Measurements from ENCODE around the gene XPNPEP2. TPM values are rescaled to one million over a fixed set of nuclear protein-coding genes. Genes with fewer than 3 reads are reported as not detected.

Gene XPNPEP2
- total RNA-seq, 2 donors from 2014 or later: 0.45 to 0.52 TPM

DNA sequence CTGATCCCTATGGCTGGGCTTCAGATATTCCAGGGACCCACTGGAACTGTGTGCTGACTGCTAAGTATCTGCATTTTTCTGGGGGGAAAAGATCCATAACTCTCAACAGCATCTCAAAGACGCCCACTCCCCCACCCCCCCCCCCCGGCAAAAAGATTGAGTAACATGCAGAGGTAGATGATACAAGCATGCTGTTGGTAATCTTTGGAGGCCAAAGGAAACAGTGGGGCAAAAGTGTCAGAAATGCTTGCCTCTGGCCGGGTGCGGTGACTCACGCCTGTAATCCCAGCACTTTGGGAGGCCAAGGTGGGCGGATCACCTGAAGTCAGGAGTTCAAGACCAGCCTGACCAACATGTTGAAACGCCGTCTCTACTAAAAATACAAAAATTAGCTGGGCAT, 12.2 kb downstream of the XPNPEP2 start:
- H3K9me3 Mint-ChIP-seq: no peaks in the 10 kb centered on the region
- no peaks in the 10 kb centered on the region for H3K27me3 Mint-ChIP-seq
- H3K4me1 Mint-ChIP-seq: no peaks in the 10 kb centered on the region
- no peak for ATAC-seq (replicated peaks)
- no peak overlapping the region for H3K4me3 Mint-ChIP-seq
- H3K27ac Mint-ChIP-seq: no peak overlapping the region
- H3K36me3 Mint-ChIP-seq (ENCODE audit: low read depth): no peaks in the 10 kb centered on the region

DNA sequence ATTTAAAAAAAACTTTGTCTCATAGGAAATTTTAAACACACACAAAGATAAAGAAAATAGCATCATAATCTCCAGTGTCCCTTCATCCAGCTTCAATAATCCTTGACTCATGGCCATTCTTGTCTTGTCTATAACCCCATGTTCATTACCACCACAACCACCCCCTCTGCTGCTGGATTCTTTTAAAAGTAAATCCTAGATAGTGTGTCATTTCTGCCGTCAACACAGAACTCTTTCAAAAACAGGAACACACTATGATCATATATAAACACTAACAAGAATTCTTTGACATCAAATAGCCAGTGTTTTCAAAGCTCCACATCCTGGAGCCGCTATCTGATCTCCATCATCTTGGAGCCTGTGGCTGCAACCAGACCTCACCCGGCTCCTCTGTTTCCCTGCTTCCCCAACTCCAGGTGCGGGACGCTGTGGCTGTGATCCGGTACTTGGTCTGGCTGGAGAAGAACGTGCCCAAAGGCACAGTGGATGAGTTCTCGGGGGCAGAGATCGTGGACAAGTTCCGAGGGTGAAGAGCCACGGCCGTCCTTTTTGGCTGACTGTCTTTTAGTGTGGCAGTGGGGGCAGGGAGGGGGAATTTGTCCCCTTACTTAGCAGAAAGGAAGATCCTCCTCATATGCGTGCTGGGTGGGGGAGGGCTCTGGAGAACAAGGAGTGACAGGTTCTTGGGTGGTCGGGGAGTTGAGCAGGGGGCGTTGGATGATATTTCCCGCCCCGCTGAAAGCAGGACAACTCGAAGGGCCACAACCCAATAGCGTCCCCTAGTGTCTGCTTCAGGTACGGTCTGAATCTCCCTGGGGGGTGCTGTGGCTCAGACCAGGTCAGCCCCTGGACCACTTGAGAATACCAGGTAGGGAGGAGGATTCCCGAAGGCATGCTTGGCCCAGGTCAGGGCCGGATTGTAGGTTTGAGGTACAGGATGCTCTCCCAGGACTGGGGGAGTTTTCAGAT, 15.6 kb downstream of the XPNPEP2 start:
- Mint-ChIP-seq H3K27ac (peak overlapping the region; percentile 54), H3K4me3 (peak overlapping the region; percentile 30), H3K4me1 (no peaks in the 10 kb centered on the region), H3K27me3 (no peaks in the 10 kb centered on the region), H3K36me3 (ENCODE audit: low read depth) (no peaks in the 10 kb centered on the region), H3K9me3 (no peaks in the 10 kb centered on the region)
- ATAC-seq (replicated peaks): no peak

DNA sequence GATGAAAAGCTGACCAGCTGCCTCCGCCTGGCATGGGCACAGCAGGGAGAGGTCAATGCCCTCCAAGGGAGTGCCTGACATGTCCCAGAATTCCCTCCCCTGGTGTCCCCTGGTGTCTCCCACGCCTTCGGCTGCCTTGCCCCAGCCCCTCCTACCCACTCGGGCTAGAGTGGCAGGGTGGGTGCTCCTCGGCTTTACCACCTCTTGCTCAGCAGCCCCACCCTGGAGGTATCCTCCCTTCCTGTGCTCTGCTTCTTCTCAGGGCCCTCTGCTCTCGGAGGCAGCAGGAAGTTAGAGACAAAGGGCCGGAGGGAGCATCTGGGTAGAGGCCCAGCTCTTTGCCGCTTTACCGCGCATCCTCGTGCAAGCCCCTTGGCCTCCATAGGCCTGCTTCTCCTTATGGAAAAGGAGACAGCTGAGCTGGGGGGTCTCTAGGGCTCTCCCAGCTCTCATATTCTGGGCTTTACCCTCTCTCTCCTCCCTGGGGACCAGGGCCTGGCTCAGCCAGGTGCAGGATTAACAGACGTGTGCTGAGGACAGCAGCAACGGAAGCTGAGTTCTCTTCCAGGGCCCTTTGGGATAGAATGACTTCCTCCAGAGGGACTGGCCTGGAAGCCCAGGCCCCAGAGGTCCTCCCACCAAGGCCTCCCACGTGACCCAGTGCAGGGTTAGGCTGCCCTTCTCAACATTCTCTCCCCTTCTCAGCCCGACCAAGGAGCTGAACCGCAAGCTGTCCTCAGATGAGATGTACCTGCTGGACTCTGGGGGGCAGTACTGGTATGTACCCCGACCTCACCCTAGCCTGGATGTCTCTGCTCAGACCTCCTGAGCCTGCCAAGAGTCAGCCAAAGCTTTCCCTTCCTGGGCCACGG, 17.2 kb downstream of the XPNPEP2 start:
- ATAC-seq (replicated peaks): no peak
- H3K27me3 Mint-ChIP-seq: no peaks in the 10 kb centered on the region
- H3K9me3 Mint-ChIP-seq: no peaks in the 10 kb centered on the region
- peak overlapping the region; percentile 66 for H3K4me3 Mint-ChIP-seq
- H3K27ac Mint-ChIP-seq: peak overlapping the region; percentile 77
- H3K36me3 Mint-ChIP-seq (ENCODE audit: low read depth): no peaks in the 10 kb centered on the region
- peaks cover 9% of the 10 kb centered on the region for H3K4me1 Mint-ChIP-seq

DNA sequence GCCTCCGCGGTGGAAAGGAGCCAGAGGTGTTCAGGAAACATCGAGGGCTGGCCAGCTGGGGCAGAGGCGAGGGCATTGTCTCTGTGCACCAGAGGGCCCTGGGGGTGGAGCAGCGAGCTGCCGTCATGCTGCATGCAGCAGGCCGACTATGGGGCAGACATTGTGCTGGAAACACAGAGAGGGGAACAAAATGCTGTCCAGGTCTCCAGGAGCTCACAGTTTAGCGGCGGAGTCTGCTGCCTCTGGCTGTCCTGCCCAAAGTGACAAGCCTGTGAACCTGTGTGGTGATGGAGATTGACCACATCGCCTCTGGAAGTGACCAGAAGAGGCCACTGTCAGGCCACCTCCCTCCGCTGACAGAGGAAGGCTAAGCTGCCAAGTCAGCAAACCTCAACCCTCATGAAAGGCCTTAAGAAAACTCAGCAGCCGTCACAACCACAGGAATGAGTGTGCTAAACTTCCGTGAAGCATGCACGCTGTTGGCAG, 20.8 kb downstream of the XPNPEP2 start:
- no peaks in the 10 kb centered on the region for H3K36me3 Mint-ChIP-seq (ENCODE audit: low read depth)
- peak overlapping the region; percentile 65 for H3K4me3 Mint-ChIP-seq
- peaks cover 9% of the 10 kb centered on the region for H3K4me1 Mint-ChIP-seq
- no peaks in the 10 kb centered on the region for H3K27me3 Mint-ChIP-seq
- no peaks in the 10 kb centered on the region for H3K9me3 Mint-ChIP-seq
- peak; percentile 89 for ATAC-seq (replicated peaks)
- peak overlapping the region; percentile 87 for H3K27ac Mint-ChIP-seq

DNA sequence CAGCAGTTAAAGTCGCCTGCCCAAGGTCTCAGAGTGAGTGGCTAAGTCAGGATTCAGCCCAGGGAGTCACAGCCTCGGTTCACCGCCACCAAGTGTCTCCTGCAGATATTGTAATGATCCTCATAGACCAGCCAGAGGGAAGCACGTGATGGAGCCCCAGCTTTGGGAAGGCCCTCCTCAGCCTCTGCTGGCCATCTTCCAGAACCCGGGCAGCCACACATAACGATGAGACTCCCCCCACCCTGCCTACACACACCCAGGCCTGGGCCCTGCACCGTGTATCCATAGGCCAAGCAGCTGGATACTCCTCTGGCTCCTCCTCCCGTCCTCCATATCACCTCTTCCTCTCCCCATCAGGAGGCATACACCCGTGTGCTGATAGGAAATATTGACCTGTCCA, 21.4 kb downstream of the XPNPEP2 start:
- ATAC-seq (replicated peaks): peak; percentile 20
- Mint-ChIP-seq H3K27me3 (no peaks in the 10 kb centered on the region), H3K4me1 (peaks cover 9% of the 10 kb centered on the region), H3K27ac (peak overlapping the region; percentile 87), H3K9me3 (no peaks in the 10 kb centered on the region), H3K4me3 (peak overlapping the region; percentile 65), H3K36me3 (ENCODE audit: low read depth) (no peaks in the 10 kb centered on the region)

DNA sequence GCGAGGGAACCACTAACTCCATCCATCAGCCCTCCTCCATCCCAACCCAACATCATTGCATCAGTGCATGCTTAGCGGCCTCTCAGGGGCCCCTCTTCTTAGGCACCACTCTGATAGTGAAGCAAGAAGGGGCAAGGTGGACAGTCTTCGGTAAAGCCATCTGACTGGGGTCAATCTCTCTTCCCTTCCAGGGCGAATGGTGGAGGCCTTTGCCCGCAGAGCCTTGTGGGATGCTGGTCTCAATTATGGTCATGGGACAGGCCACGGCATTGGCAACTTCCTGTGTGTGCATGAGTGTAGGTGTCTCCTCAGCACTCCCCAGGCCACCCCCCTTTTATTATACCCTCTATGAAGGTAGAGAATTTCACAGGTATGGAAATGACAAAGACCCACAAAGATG, 22.2 kb downstream of the XPNPEP2 start:
- ATAC-seq (replicated peaks): no peak
- Mint-ChIP-seq H3K4me1 (peaks cover 9% of the 10 kb centered on the region), H3K36me3 (ENCODE audit: low read depth) (no peaks in the 10 kb centered on the region), H3K9me3 (no peaks in the 10 kb centered on the region), H3K27me3 (no peaks in the 10 kb centered on the region), H3K4me3 (peak overlapping the region; percentile 65), H3K27ac (peak overlapping the region; percentile 87)

DNA sequence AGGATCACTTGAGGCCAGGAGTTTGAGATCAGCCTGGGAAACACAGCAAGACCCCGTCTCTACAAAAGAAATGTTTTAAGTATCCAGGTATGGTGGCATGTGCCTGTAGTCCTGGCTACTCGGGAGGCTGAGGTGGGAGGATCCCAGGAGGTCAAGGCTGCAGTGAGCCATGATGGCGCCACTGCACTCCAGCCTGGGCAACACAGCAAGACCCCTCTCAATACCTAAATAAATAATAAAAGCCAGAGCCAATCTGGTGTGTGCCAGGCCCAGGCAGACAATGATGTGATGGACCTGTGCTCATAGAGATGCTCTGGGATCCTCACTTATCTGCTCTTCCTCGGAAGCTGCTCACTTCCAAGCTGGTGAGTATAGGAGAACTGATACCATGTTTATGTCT, 22.8 kb downstream of the XPNPEP2 start:
- no peak for ATAC-seq (replicated peaks)
- Mint-ChIP-seq H3K36me3 (ENCODE audit: low read depth) (no peaks in the 10 kb centered on the region), H3K4me1 (peaks cover 9% of the 10 kb centered on the region), H3K4me3 (no peak overlapping the region), H3K9me3 (no peaks in the 10 kb centered on the region), H3K27me3 (no peaks in the 10 kb centered on the region), H3K27ac (no peak overlapping the region)

DNA sequence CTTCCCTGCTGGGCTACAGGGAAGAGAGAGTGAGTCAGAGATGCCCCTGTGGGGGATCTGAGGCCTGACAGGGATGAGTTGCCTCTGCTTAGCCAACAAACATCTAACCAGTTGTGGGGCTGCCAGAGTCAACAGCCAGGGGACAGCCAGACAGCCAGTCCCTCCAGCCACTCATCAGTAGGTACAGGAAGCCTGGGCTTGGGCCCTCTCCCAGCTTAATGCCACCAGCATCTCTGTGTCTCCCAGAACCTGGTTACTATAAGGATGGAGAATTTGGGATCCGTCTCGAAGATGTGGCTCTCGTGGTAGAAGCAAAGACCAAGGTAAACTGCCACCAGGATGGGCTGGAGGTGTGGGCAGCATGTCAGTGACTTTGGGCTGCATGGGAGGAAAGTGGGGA, 23.7 kb downstream of the XPNPEP2 start:
- Mint-ChIP-seq H3K4me3 (no peak overlapping the region), H3K27ac (no peak overlapping the region), H3K4me1 (peaks cover 9% of the 10 kb centered on the region), H3K9me3 (no peaks in the 10 kb centered on the region), H3K36me3 (ENCODE audit: low read depth) (no peaks in the 10 kb centered on the region), H3K27me3 (no peaks in the 10 kb centered on the region)
- ATAC-seq (replicated peaks): no peak

DNA sequence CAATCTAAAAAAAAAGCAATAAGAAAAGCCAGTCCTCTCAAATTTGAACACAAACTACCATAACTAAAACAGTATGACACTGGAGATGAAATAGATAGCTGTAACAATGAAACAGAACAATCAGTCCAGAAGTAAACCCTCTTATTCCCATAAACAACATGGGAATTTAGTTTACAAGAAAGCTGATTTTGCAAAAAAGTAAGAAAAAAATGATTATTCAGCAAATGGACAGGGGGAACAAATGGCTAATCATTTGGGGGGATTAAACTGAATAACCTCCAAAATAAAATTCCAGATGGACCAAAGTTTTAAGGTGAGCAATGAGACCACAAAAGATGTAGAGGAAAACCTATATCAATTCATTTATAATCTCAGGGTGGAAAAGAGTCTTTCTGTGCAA, 24.9 kb downstream of the XPNPEP2 start:
- Mint-ChIP-seq H3K4me3 (no peak overlapping the region), H3K4me1 (peaks cover 9% of the 10 kb centered on the region), H3K36me3 (ENCODE audit: low read depth) (no peaks in the 10 kb centered on the region), H3K27me3 (no peaks in the 10 kb centered on the region), H3K27ac (no peak overlapping the region), H3K9me3 (no peaks in the 10 kb centered on the region)
- ATAC-seq (replicated peaks): no peak

DNA sequence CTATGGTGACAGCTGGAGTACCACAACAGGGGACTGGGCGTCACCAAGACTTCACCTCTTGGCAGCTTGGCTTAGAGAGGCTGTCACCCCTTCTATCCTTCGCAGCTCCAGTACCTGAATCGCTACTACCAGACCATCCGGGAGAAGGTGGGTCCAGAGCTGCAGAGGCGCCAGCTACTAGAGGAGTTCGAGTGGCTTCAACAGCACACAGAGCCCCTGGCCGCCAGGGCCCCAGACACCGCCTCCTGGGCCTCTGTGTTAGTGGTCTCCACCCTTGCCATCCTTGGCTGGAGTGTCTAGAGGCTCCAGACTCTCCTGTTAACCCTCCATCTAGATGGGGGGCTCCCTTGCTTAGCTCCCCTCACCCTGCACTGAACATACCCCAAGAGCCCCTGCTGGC, 29.4 kb downstream of the XPNPEP2 start:
- H3K9me3 Mint-ChIP-seq: no peaks in the 10 kb centered on the region
- ATAC-seq (replicated peaks): no peak
- peaks cover 4% of the 10 kb centered on the region for H3K4me1 Mint-ChIP-seq
- peak overlapping the region; percentile 70 for H3K4me3 Mint-ChIP-seq
- no peaks in the 10 kb centered on the region for H3K36me3 Mint-ChIP-seq (ENCODE audit: low read depth)
- H3K27ac Mint-ChIP-seq: peak overlapping the region; percentile 80
- no peaks in the 10 kb centered on the region for H3K27me3 Mint-ChIP-seq

DNA sequence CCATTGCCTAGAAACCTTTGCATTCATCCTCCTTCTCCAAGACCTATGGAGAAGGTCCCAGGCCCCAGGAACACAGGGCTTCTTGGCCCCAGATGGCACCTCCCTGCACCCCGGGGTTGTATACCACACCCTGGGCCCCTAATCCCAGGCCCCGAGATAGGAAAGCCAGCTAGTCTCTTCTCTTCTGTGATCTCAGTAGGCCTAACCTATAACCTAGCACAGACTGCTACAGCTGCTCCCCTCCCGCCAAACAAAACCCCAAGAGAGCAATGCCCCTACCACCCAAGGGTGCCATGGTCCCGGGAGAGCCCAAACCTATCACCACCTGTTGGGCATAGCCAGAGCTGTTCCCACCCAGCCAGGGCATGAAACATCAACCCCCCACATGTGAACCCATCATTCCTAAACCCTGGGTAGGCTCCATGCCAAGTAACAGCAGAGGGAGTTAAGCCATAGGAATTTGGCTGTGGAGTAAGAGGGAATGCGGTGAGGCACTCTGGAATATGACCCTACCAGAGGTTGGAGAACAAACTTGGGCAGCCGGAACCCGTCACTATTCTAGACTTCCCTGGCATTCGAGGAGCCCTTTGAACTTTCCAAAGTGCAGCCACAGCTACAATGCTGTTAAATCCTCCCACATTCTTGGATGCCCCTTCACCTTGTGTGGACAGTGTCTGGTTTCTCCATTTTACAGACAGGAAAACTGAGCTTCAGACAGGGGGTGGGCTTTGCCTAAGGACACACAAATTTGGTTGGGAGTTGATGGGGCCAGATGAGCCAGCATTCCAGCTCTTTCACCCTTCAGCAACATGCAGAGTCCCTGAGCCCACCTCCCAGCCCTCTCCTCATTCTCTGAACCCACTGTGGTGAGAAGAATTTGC, 30.0 kb downstream of the XPNPEP2 start:
- Mint-ChIP-seq H3K4me1 (peaks cover 5% of the 10 kb centered on the region), H3K27me3 (no peaks in the 10 kb centered on the region), H3K36me3 (ENCODE audit: low read depth) (no peaks in the 10 kb centered on the region), H3K27ac (peak overlapping the region; percentile 80), H3K4me3 (peak overlapping the region; percentile 70), H3K9me3 (no peaks in the 10 kb centered on the region)
- no peak for ATAC-seq (replicated peaks)

DNA sequence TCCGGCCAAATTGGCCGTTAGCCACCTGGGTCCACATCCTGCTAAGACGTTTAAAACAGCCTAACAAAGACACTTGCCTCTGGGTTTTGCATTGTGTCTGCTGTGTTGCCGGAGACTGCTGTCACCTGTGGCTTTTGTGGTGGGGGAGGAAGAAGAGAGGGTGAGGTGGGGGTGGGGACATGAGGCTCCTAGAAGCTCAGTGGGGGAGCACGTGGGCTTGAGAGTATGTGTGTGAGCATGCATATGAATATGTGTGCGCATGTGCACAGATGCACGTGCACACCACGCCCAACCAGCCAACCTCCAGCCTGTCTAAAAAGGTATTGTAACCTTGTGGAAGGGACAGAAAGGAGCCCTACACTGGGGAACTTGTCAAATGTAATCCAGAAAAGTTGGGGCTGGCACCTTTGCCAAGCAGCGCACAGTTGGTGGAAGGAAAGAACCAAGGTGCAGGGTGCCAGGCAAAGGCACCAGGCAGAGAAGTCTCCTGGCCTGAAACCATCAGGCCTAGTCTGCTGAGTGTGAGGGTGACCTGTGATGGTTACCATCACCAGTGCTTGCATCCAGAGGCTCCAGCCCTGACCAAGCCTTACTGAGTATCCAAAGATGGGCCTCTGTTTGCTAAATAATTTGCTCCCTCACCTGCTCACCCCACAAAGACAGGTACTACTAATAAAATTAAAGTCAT, 30.8 kb downstream of the XPNPEP2 start:
- H3K4me3 Mint-ChIP-seq: peak overlapping the region; percentile 70
- ATAC-seq (replicated peaks): peak; percentile 70
- H3K4me1 Mint-ChIP-seq: peaks cover 8% of the 10 kb centered on the region
- no peaks in the 10 kb centered on the region for H3K27me3 Mint-ChIP-seq
- peak overlapping the region; percentile 80 for H3K27ac Mint-ChIP-seq
- no peaks in the 10 kb centered on the region for H3K36me3 Mint-ChIP-seq (ENCODE audit: low read depth)
- H3K9me3 Mint-ChIP-seq: no peaks in the 10 kb centered on the region

DNA sequence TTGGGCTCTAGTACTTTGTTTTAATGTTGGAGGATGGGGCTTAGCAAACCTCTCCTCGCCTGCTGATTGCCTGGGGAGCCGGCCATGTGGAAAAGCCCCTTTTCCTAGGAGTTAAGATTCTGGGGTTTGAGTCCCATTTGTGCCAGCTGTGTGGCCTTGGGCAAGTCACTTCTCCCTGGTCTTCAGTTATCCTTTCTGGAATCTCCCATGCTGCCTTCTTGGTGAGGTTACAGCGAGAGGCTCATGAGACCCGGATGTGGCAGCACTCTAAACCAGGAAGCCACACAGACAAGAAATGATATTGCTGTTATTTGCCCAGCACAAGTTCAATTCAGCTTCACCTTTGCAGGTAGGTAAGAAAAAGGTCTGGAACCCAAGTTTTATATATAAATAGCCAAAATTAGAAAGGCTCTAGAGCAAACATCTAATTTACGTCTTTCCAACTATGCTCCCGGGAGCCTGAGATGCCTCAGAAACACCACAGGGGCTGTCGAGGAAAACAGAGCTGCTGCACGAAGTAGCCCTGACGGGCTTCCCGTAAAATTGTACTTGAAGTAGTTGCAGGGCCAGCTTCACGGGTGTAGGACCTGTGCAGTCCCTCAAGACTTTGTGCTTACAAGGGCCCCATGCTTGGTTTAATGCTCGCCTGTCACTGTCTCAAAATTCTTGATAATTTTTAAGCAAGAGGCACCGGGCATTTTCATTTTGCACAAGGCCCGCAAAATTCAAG, 32.7 kb downstream of the XPNPEP2 start:
- Mint-ChIP-seq H3K4me3 (peak overlapping the region; percentile 83), H3K9me3 (no peaks in the 10 kb centered on the region), H3K27ac (peak overlapping the region; percentile 82), H3K4me1 (peaks cover 13% of the 10 kb centered on the region), H3K27me3 (no peaks in the 10 kb centered on the region), H3K36me3 (ENCODE audit: low read depth) (no peaks in the 10 kb centered on the region)
- peak; percentile 31 for ATAC-seq (replicated peaks)

All from activated T-helper 17 cell treated with anti-CD3 and anti-CD28 coated beads, Interleukin-2, amount 50 U/mL, for 72 hours (primary cell).